Tibial nerve (tissue), 4 donors: ENCODE results near the gene SYTL3.

ENCODE experiments used
- EP300 ChIP-seq, 2 donors: sonication (generic); formaldehyde crosslinking; IDR thresholded peaks; one replicate each; pipeline ENCODE4 v1.6.1; 2017; ENCODE audit warnings: antibody characterized with exemption in 2 of 2, mild to moderate bottlenecking in 1 of 2
- POLR2A ChIP-seq, 2 donors: fragments of 450-650 bp; IDR thresholded peaks; one replicate each; pipeline ENCODE4 v1.6.1; 2017; ENCODE audit warnings: antibody characterized with exemption in 2 of 2, mild to moderate bottlenecking in 2 of 2, moderate library complexity in 2 of 2
- TF ChIP-seq, protein P1 (sequence below), 5 experiments: fragments of 200-600 bp in 3 of 5; fragments of 450-650 bp in 2 of 5; sonication (generic) in 3 of 5; IDR thresholded peaks; one replicate each; pipeline ENCODE4 v1.5.1; 2016 to 2019; ENCODE audit warnings: antibody characterized with exemption in 5 of 5, mild to moderate bottlenecking in 3 of 5, moderate library complexity in 2 of 5

DNA sequence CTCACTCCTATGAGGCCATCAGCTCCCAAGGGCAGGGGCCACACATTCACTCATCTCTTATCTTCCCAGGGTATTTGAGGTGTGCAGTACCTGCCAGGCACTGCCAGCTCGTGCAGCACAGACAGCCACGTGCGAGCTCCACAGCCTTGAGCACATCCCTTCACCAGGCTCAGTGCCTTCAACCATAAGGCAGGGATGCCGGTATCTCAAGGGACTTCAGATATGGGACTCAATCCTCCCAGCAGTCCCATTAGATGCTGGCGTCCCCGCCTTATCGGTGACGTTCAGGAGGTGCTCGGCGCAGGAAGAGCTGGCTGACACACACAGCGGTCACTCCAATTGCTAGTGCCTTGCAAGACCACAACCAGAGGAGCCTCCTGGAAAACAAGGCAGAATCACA is 122.3 kb downstream of the SYTL3 start:
- TF ChIP-seq, protein P1, sequence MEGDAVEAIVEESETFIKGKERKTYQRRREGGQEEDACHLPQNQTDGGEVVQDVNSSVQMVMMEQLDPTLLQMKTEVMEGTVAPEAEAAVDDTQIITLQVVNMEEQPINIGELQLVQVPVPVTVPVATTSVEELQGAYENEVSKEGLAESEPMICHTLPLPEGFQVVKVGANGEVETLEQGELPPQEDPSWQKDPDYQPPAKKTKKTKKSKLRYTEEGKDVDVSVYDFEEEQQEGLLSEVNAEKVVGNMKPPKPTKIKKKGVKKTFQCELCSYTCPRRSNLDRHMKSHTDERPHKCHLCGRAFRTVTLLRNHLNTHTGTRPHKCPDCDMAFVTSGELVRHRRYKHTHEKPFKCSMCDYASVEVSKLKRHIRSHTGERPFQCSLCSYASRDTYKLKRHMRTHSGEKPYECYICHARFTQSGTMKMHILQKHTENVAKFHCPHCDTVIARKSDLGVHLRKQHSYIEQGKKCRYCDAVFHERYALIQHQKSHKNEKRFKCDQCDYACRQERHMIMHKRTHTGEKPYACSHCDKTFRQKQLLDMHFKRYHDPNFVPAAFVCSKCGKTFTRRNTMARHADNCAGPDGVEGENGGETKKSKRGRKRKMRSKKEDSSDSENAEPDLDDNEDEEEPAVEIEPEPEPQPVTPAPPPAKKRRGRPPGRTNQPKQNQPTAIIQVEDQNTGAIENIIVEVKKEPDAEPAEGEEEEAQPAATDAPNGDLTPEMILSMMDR (IDR thresholded peaks at IDR 0.05), result no peak
- TF ChIP-seq POLR2A (IDR thresholded peaks at IDR 0.05) (no peak), EP300 (IDR thresholded peaks at IDR 0.05) (no peak)
